Endometrial microvascular endothelial cells (primary cell): ENCODE data around the gene ATP5F1E. TPM values are rescaled to one million over a fixed set of nuclear protein-coding genes. Genes with fewer than 3 reads are reported as not detected.

ENCODE experiments used
- in situ Hi-C: cut with HindIII; loops from 2 replicates; pipeline ENCODE4 v1.10.0; 2017; ENCODE audit warnings: low sequenced_read_pairs, low pct_unique_long_range_greater_than_20kb; ENCODE audit errors: inconsistent ontology term
- total RNA-seq: library from RNA; depleted of rRNA; stranded (reverse); fragments of >200 nt; gene quantifications from one replicate; pipeline ENCODE4 v1.2.3, GENCODE V29; 2015; ENCODE audit errors: inconsistent ontology term

ATP5F1E gene
- total RNA-seq, 1 donor from 2014 or later = 18.2 TPM

- in situ Hi-C loops = no loop called here
Observed at GRCh38 chr20:59025086-59025485, 7.0 kb downstream of the ATP5F1E start.

- in situ Hi-C loops = loop anchor here (25.0 kb wide), 1 partner anchor 162 kb away; the partner anchor contains the start of genes GNAS and GNAS-AS1
Observed at GRCh38 chr20:59024111-59024530, 8.0 kb downstream of the ATP5F1E start.

GRCh38 chr20:59023616-59024015 lies 8.5 kb downstream of the ATP5F1E start:
- in situ Hi-C loops = loop anchor here (25.0 kb wide), 1 partner anchor 161 kb away; the partner anchor contains the start of genes GNAS and GNAS-AS1

- in situ Hi-C loops = loop anchor here (25.0 kb wide), 1 partner anchor 160 kb away; the partner anchor contains the start of genes GNAS and GNAS-AS1
Observed at GRCh38 chr20:59022754-59023153, 9.4 kb downstream of the ATP5F1E start.

GRCh38 chr20:59020938-59021551 lies 11.1 kb downstream of the ATP5F1E start:
- in situ Hi-C loops = loop anchor here (25.0 kb wide), 1 partner anchor 159 kb away; the partner anchor contains the start of genes GNAS and GNAS-AS1

GRCh38 chr20:59019217-59019616 lies 12.9 kb downstream of the ATP5F1E start, which contains the start of gene TUBB1:
TUBB1 (plus strand) TSS chr20:59019429; CDS start chr20:59019523, 94 bp downstream.
- in situ Hi-C loops = loop anchor here (25.0 kb wide), 1 partner anchor 157 kb away; the partner anchor contains the start of genes GNAS and GNAS-AS1

GRCh38 chr20:59018817-59019216 lies 13.3 kb downstream of the ATP5F1E start:
- in situ Hi-C loops = loop anchor here (25.0 kb wide), 1 partner anchor 157 kb away; the partner anchor contains the start of genes GNAS and GNAS-AS1

- in situ Hi-C loops = loop anchor here (25.0 kb wide), 1 partner anchor 155 kb away; the partner anchor contains the start of genes GNAS and GNAS-AS1
Observed at GRCh38 chr20:59017493-59018231, 14.5 kb downstream of the ATP5F1E start.

- in situ Hi-C loops = loop anchor here (25.0 kb wide), 1 partner anchor 155 kb away; the partner anchor contains the start of genes GNAS and GNAS-AS1
Observed at GRCh38 chr20:59016795-59017492, 15.2 kb downstream of the ATP5F1E start.

- in situ Hi-C loops = loop anchor here (25.0 kb wide), 1 partner anchor 154 kb away; the partner anchor contains the start of genes GNAS and GNAS-AS1
Observed at GRCh38 chr20:59015812-59016711, 16.1 kb downstream of the ATP5F1E start.

- in situ Hi-C loops = loop anchor here (25.0 kb wide), 1 partner anchor 153 kb away; the partner anchor contains the start of genes GNAS and GNAS-AS1
Observed at GRCh38 chr20:59015411-59015810, 16.7 kb downstream of the ATP5F1E start.

GRCh38 chr20:59014680-59015389 lies 17.3 kb downstream of the ATP5F1E start:
- in situ Hi-C loops = loop anchor here (25.0 kb wide), 1 partner anchor 153 kb away; the partner anchor contains the start of genes GNAS and GNAS-AS1

GRCh38 chr20:59013959-59014608 lies 18.1 kb downstream of the ATP5F1E start:
- in situ Hi-C loops = loop anchor here (25.0 kb wide), 1 partner anchor 152 kb away; the partner anchor contains the start of genes GNAS and GNAS-AS1

GRCh38 chr20:59013031-59013951 lies 18.8 kb downstream of the ATP5F1E start:
- in situ Hi-C loops = loop anchor here (25.0 kb wide), 1 partner anchor 151 kb away; the partner anchor contains the start of genes GNAS and GNAS-AS1

GRCh38 chr20:59011874-59012157 lies 20.3 kb downstream of the ATP5F1E start:
- in situ Hi-C loops = loop anchor here (25.0 kb wide), 1 partner anchor 150 kb away; the partner anchor contains the start of genes GNAS and GNAS-AS1
